ENCODE measurements around the gene REELD1.
A peak's percentile ranks its signal among the peaks of the same experiment; 100 is the strongest.

Gene REELD1

DNA sequence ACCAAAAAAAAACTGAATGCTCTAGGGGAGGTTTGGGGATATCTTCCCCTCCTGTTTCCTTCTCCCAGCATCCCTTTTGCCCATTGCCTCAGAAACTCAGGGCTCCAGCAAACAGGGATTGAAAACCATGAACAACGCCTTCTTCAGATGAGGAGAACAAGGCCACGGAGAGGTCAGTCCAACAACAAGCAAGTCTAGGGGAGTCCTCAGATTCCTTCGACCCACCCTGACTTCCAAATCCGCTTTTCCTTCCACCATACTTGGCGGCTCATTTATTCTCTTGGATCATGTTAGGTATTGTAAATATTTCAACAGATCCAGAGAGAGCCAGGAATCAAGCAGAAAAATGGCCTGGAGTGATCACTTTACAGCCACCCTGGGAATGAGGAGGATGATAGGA, 21.9 kb downstream of the REELD1 start:
- H3K4me3 ChIP-seq (replicated peaks; ENCODE audit: low read depth, low read length) = no peak overlapping the region
- TF ChIP-seq, protein P1, sequence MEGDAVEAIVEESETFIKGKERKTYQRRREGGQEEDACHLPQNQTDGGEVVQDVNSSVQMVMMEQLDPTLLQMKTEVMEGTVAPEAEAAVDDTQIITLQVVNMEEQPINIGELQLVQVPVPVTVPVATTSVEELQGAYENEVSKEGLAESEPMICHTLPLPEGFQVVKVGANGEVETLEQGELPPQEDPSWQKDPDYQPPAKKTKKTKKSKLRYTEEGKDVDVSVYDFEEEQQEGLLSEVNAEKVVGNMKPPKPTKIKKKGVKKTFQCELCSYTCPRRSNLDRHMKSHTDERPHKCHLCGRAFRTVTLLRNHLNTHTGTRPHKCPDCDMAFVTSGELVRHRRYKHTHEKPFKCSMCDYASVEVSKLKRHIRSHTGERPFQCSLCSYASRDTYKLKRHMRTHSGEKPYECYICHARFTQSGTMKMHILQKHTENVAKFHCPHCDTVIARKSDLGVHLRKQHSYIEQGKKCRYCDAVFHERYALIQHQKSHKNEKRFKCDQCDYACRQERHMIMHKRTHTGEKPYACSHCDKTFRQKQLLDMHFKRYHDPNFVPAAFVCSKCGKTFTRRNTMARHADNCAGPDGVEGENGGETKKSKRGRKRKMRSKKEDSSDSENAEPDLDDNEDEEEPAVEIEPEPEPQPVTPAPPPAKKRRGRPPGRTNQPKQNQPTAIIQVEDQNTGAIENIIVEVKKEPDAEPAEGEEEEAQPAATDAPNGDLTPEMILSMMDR (IDR thresholded peaks at IDR 0.05; ENCODE audit: low read depth, low read length, missing control alignments) = no peak
- no peak for DNase-seq (ENCODE audit: extremely low read depth, low read depth)

DNA sequence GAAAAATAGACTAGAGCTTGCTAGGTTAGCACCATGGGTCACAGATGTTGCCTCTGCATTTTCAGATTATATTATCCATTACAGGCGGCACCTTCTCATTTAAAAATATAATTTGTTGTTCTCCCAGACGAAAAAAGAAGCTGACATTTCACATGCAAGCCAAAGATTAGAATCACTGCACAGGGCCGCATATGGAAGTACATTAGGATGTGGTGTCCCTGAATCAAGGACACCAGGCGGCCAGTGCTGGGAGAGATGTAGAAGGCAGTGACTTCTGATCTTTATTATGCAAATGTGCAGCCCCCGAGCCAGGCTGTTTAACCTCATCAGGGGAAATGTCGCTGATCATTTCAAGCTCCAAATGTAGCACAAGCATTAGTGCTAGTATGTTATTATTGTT, 22.8 kb downstream of the REELD1 start:
- no peak overlapping the region for H3K4me3 ChIP-seq (replicated peaks; ENCODE audit: low read depth, low read length)
- DNase-seq (ENCODE audit: extremely low read depth, low read depth) = no peak
- TF ChIP-seq, protein P1 (IDR thresholded peaks at IDR 0.05; ENCODE audit: low read depth, low read length, missing control alignments) = no peak

DNA sequence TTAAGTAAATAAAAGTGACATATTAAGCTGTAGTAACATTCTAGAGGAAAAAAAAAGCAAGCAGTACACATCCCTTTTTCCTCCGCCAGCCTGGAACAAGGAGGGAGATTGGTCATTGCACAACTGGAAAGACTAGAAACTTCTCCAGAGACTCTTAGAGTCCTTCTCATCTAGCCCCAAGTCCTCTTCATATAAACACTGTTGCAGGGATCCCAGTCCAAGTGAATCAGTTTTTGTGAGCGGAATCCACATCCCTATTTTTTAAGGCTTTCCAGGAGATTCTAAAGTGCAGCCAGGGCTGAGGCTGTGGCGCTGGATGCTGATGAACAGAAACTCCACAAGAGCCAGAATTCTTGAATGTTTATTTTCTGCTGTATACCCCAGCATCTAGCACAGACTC, 23.8 kb downstream of the REELD1 start:
- TF ChIP-seq, protein P1 (IDR thresholded peaks at IDR 0.05; ENCODE audit: low read depth, low read length, missing control alignments) = no peak
- DNase-seq (ENCODE audit: extremely low read depth, low read depth) = no peak
- H3K4me3 ChIP-seq (replicated peaks; ENCODE audit: low read depth, low read length) = no peak overlapping the region

DNA sequence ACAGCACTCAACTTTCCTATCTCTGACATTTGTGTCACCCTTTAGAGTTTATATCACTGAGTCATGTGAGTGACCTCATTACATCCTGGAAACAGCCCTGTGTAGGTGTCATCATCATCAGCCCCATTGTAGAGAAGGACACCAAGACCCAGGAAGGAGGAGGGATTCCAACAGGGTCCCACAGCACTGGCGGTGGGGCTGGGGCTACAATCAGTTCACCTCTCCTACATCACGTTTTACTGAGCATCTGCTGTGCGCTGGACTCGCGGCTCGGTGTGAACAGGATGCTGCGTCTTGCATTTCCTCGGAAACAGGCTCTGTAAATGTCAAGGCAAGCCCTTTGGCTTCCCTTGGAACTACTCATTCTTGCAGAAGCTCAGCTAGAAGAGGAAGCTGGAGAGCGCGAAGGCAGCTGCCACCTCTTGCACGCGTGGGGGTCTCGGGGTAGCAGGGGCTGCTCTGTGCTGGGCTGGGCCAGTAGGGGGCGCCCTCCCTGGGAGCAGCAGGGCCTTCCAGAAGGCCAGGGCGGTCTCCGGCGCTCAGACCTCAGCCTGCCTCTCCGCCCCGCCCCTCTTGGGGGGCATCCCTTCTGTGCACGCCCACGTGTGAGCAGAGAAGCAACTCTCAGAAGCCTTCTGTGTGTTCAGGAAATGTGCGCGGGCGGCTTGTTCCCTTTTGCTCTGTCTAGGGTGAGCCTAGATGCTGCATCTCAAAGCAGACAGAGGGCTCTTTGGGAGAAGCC, 29.0 kb downstream of the REELD1 start:
- no peak for DNase-seq (ENCODE audit: extremely low read depth, low read depth)
- TF ChIP-seq, protein P1 (IDR thresholded peaks at IDR 0.05; ENCODE audit: low read depth, low read length, missing control alignments) = peak; percentile 53
- H3K4me3 ChIP-seq (replicated peaks; ENCODE audit: low read depth, low read length) = no peak overlapping the region

DNA sequence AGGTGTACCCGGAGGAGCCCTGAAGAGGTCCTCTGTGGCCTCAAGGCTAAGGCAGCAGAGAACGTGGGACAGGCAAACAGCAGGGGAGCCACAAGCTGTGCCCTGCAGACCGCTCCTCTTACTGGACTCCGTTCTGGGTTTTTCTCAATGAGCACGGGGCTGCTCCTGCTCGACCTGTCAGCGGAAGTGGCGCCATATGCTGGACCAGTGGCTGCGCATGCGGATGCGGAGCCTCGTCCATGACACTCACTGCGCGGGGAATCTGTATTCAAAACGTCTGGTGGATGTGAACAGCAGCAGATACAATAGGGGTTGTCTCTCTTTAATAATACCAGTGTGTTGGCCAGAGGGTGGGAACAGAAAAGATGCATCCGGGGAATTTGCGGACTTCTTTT, 29.5 kb downstream of the REELD1 start:
- no peak overlapping the region for H3K4me3 ChIP-seq (replicated peaks; ENCODE audit: low read depth, low read length)
- no peak for DNase-seq (ENCODE audit: extremely low read depth, low read depth)
- TF ChIP-seq, protein P1 (IDR thresholded peaks at IDR 0.05; ENCODE audit: low read depth, low read length, missing control alignments) = no peak

DNA sequence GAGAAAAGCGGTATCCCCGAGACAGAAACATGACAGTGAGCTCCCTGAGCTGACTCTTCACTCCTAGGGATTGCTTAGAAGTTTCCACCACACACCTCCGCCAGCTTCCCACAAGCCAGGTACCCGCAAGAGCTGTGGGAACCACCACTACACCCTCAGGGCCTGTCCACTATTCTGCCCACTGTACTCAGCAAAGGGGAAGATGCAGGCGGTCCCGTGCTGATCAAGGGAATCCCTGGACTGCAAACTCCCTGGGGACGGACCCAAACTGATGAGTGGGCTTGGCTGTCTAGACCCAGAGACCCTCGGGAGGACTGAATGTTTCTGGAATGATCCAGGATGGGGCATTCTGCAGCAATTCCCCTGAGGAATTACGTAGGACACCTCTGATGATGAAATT, 30.2 kb downstream of the REELD1 start:
- no peak overlapping the region for H3K4me3 ChIP-seq (replicated peaks; ENCODE audit: low read depth, low read length)
- DNase-seq (ENCODE audit: extremely low read depth, low read depth) = no peak
- TF ChIP-seq, protein P1 (IDR thresholded peaks at IDR 0.05; ENCODE audit: low read depth, low read length, missing control alignments) = no peak

DNA sequence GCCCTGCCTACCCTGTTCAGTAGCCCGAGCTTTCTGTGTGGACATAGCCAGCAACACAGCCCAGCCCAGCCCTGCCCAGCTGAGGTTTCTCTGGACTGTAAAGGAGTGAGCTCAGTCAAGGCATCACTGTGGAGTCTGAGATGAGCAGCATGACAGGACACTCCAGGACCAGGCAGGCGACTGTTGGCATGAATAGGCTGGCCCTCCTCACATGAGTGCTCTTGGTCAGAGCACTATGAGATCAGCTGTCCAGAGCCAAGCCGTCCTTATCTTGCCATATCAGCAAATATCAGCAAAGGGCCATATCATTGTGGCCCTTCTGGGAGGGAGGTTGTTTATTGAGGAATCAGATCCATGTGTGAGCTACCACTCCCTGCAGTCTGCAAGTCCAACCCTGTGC, 30.9 kb downstream of the REELD1 start:
- TF ChIP-seq, protein P1 (IDR thresholded peaks at IDR 0.05; ENCODE audit: low read depth, low read length, missing control alignments) = no peak
- DNase-seq (ENCODE audit: extremely low read depth, low read depth) = no peak
- H3K4me3 ChIP-seq (replicated peaks; ENCODE audit: low read depth, low read length) = no peak overlapping the region

All from HFF-Myc (cell line).